OCI-LY7 (cell line): ENCODE measurements around the gene GALR1. TPM values are rescaled to one million over a fixed set of nuclear protein-coding genes. Genes with fewer than 3 reads are reported as not detected.

Experiments
- Bru-seq: library from RNA; stranded (reverse); fragments of 400-500 nt; gene quantifications from one replicate; lab custom pipeline; 2021; lab: Mats Ljungman, UMichigan
- BruChase-seq, 2 experiments: library from RNA; stranded (reverse); fragments of 400-500 nt; gene quantifications; one replicate each; lab custom pipeline; 2021; lab: Mats Ljungman, UMichigan
- BruUV-seq: library from RNA; stranded (reverse); fragments of 400-500 nt; replicated peaks from 2 replicates; lab custom pipeline; 2021; lab: Mats Ljungman, UMichigan
- CTCF ChIA-PET: fragments of 300-600 bp; sonication (Branson Sonifier 250); formaldehyde crosslinking; loops from one replicate; lab custom pipeline; 2022; ENCODE audit warnings: antibody characterized with exemption; ENCODE audit not compliant: unreplicated experiment; lab: Charles Lee
- POLR2A ChIA-PET: fragments of 300-600 bp; sonication (Branson Sonifier 250); formaldehyde crosslinking; loops from one replicate; lab custom pipeline; 2022; ENCODE audit warnings: antibody characterized with exemption; lab: Charles Lee
- DNase-seq: peaks from one replicate; pipeline ENCODE4 v3.0.0-alpha.2; 2015; ENCODE audit warnings: low spot score
- H2AFZ ChIP-seq: fragments of 200-600 bp; sonication (generic), shearing (Covaris generic); 2 replicates; pipeline ENCODE4 v1.6.1; 2014; ENCODE audit warnings: mild to moderate bottlenecking, antibody characterized with exemption, low read length, moderate library complexity
- H3K27ac ChIP-seq: fragments of 200-600 bp; sonication (generic); 2 replicates; pipeline ENCODE4 v1.5.1; 2014; ENCODE audit warnings: mixed run types, low read depth, mild to moderate bottlenecking, moderate library complexity, low read length, inconsistent platforms; ENCODE audit not compliant: poor library complexity, severe bottlenecking
- H3K36me3 ChIP-seq: fragments of 200-600 bp; sonication (generic); 2 replicates; pipeline ENCODE4 v1.6.1; 2014; ENCODE audit warnings: mild to moderate bottlenecking, antibody characterized with exemption, low read length, moderate library complexity, mixed read lengths; ENCODE audit not compliant: insufficient read depth
- H3K4me1 ChIP-seq: fragments of 200-600 bp; sonication (generic); 2 replicates; pipeline ENCODE4 v1.5.1; 2014; ENCODE audit warnings: mild to moderate bottlenecking, low read length; ENCODE audit not compliant: insufficient read depth, poor library complexity, severe bottlenecking
- H3K4me2 ChIP-seq: fragments of 200-600 bp; sonication (generic); 2 replicates; pipeline ENCODE4 v1.6.1; 2014; ENCODE audit warnings: mild to moderate bottlenecking, low read length
- H3K4me3 ChIP-seq: fragments of 200-600 bp; sonication (generic); 2 replicates; pipeline ENCODE4 v1.5.1; 2014; ENCODE audit warnings: mild to moderate bottlenecking, low read depth, low read length; ENCODE audit not compliant: poor library complexity, severe bottlenecking
- H3K79me2 ChIP-seq: fragments of 200-600 bp; sonication (generic); 2 replicates; pipeline ENCODE4 v1.6.1; 2016; ENCODE audit warnings: low read depth, mild to moderate bottlenecking, low read length, moderate library complexity, mixed read lengths; ENCODE audit not compliant: insufficient read depth
- H3K9me2 ChIP-seq: fragments of 200-600 bp; sonication (generic); 2 replicates; pipeline ENCODE4 v1.6.1; 2016; ENCODE audit warnings: mild to moderate bottlenecking, low read length, mixed read lengths; ENCODE audit not compliant: insufficient read depth
- H3K9me3 ChIP-seq: fragments of 200-600 bp; sonication (generic); 2 replicates; pipeline ENCODE4 v1.6.1; 2014; ENCODE audit warnings: mild to moderate bottlenecking, mixed run types, low read length, mixed read lengths
- H4K20me1 ChIP-seq: fragments of 200-600 bp; sonication (generic); 2 replicates; pipeline ENCODE4 v1.6.1; 2014; ENCODE audit warnings: mild to moderate bottlenecking, antibody characterized with exemption, low read length, moderate library complexity, mixed read lengths; ENCODE audit not compliant: insufficient read depth
- EZH2phosphoT487 ChIP-seq: fragments of 200-600 bp; sonication (generic); IDR thresholded peaks from 2 replicates; pipeline ENCODE4 v1.6.1; 2018; ENCODE audit warnings: low read depth, borderline replicate concordance, mild to moderate bottlenecking, mixed run types, antibody characterized with exemption, low read length, moderate library complexity, mixed read lengths
- intact Hi-C: fragments of 100-400 bp; cut with micrococcal nuclease; formaldehyde crosslinking; loops from one replicate; pipeline ENCODE4 v1.10.0; 2022; ENCODE audit not compliant: unreplicated experiment
- long read RNA-seq: library from polyadenylated mRNA; stranded (forward); transcript quantifications from one replicate; pipeline ENCODE4 v2.0.0, GENCODE V29; 2022
- total RNA-seq, 2 experiments: library from RNA; depleted of rRNA in 1 of 2; stranded (reverse); fragments of >200 nt in 1 of 2; shearing (Covaris generic) in 1 of 2; gene quantifications; 2 replicates each; pipeline ENCODE4 v1.2.3, GENCODE V29; 2014 to 2022
- TF ChIP-seq, protein P1 (sequence below): fragments of 200-600 bp; sonication (generic); conservative IDR thresholded peaks from 2 replicates; pipeline ENCODE4 v1.5.1; 2014; ENCODE audit warnings: mild to moderate bottlenecking, antibody characterized with exemption, low read length, moderate library complexity, mixed read lengths

The GALR1 gene, protein sequence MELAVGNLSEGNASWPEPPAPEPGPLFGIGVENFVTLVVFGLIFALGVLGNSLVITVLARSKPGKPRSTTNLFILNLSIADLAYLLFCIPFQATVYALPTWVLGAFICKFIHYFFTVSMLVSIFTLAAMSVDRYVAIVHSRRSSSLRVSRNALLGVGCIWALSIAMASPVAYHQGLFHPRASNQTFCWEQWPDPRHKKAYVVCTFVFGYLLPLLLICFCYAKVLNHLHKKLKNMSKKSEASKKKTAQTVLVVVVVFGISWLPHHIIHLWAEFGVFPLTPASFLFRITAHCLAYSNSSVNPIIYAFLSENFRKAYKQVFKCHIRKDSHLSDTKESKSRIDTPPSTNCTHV
- total RNA-seq (2014; rRNA removed; shearing (Covaris generic)) (not detected in 2 replicates), total RNA-seq (2022) (not detected in 2 replicates), Bru-seq, nascent RNA (not detected), BruChase-seq, experiment 1, labeled RNA remaining after a 6-hour chase (not detected), BruChase-seq, experiment 2, labeled RNA remaining after a 2-hour chase (not detected)
- long read RNA-seq, result 0 reads

DNA sequence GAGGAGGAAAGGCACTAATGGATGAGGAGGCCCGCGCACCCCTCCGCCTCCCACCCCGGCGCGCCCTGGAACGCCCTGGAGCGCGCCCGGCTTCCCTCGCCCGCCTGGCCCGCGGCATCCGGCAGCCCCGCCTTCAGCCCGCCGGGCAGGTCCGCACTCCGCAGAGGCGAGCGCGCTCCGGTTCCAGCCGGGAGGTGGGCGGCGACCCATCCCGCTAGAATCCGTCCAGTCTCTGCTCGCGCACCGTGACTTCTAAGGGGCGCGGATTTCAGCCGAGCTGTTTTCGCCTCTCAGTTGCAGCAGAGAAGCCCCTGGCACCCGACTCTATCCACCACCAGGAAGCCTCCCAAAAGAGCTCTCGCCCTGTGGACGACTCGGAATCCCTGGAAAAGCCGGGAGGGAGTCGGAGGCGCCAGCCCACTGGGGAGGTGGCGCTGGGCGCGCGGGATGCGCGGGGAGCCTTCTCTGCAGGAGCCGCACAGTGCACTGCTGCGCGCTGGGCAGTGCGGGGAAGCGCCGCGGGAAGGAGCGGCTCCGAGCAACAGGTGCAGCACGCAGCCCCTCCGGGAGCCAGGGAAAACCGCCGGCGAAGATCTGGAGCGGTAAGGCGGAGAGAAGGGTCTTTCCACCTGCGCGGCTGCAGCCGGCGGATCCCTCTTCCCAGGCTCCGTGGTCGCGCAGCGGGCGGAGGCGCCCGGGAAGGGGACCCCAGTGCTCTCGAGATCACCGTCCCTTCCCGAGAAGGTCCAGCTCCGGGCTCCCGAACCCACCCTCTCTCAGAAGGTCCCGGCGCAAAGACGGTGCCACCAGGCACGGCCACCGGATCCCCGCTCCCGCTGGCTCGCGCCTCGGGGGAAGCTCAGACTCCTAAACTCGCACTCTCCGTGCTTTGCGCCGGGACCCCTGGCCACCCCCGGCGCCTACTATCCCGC lies at the start of gene GALR1:
Gene GALR1 (plus strand): TSS at position 280 of the 932 bp plus-strand sequence. CDS start 701 bp downstream, outside the sequence.
- H3K4me1 ChIP-seq, result no peaks in the 10 kb centered on the region
- no peaks in the 10 kb centered on the region for H3K36me3 ChIP-seq
- no peak for DNase-seq
- no peak within 1 kb of the TSS for H2AFZ ChIP-seq
- no peaks in the 10 kb centered on the region for H3K9me3 ChIP-seq
- ChIA-PET POLR2A (no interaction called here), CTCF (no interaction called here)
- intact Hi-C loops, result no loop called here
- no peaks in the 10 kb centered on the region for H3K9me2 ChIP-seq
- no TSS peak for BruUV-seq
- no peak within 1 kb of the TSS for H3K27ac ChIP-seq
- no peaks in the 10 kb centered on the region for H3K79me2 ChIP-seq
- no peak within 1 kb of the TSS for H3K4me2 ChIP-seq
- H3K4me3 ChIP-seq, result no peak within 1 kb of the TSS
- TF ChIP-seq, protein P1, sequence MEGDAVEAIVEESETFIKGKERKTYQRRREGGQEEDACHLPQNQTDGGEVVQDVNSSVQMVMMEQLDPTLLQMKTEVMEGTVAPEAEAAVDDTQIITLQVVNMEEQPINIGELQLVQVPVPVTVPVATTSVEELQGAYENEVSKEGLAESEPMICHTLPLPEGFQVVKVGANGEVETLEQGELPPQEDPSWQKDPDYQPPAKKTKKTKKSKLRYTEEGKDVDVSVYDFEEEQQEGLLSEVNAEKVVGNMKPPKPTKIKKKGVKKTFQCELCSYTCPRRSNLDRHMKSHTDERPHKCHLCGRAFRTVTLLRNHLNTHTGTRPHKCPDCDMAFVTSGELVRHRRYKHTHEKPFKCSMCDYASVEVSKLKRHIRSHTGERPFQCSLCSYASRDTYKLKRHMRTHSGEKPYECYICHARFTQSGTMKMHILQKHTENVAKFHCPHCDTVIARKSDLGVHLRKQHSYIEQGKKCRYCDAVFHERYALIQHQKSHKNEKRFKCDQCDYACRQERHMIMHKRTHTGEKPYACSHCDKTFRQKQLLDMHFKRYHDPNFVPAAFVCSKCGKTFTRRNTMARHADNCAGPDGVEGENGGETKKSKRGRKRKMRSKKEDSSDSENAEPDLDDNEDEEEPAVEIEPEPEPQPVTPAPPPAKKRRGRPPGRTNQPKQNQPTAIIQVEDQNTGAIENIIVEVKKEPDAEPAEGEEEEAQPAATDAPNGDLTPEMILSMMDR, result no peak
- no peak for TF ChIP-seq EZH2phosphoT487
- no peaks in the 10 kb centered on the region for H4K20me1 ChIP-seq

DNA sequence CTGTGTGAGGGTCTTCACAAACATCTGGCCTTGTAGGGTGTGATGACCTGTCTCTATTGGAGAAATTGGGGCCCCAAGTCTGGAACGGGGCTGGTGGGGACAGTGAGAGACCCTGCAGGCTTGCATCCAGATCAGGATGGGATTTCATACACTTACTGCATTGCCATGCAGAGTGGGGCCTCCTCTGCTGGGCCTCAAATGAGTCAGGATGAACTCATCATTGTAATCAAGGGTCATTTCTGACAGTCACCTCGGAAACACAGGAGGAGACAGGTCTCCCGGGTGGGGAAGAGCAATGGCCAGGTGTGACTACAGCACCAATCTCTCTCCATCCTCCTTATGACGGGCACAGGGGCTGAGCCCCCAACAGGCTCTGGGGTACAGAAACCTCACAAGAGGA lies 48.1 kb upstream of the GALR1 start:
- DNase-seq, result no peak
- Histone ChIP-seq H2AFZ (no peak overlapping the region), H4K20me1 (no peaks in the 10 kb centered on the region), H3K79me2 (no peaks in the 10 kb centered on the region), H3K36me3 (no peaks in the 10 kb centered on the region), H3K4me3 (no peak overlapping the region), H3K4me1 (no peaks in the 10 kb centered on the region), H3K9me3 (no peaks in the 10 kb centered on the region), H3K4me2 (no peak overlapping the region), H3K9me2 (no peaks in the 10 kb centered on the region), H3K27ac (no peak overlapping the region)
- intact Hi-C loops, result no loop called here
- no TSS peak for BruUV-seq
- ChIA-PET POLR2A (no interaction called here), CTCF (no interaction called here)
- TF ChIP-seq, protein P1, result no peak
- no peak for TF ChIP-seq EZH2phosphoT487
